HFF-Myc (cell line): ENCODE results near the gene SPG11.
A peak's percentile ranks its signal among the peaks of the same experiment; 100 is the strongest.
"Not testable (repeated sequence)": the region's sequence is repeated elsewhere in the genome, so short reads cannot be mapped to it uniquely, and the experiment has no call there.

Experiments used
- DNase-seq: peaks from one replicate; pipeline ENCODE4 v3.0.0-alpha.2; 2011; ENCODE audit warnings: low read depth; ENCODE audit errors: extremely low read depth
- H3K4me3 ChIP-seq: replicated peaks from 2 replicates; pipeline ENCODE4 v1.5.1; 2011; ENCODE audit warnings: low read depth, mild to moderate bottlenecking, control low read depth, low read length
- TF ChIP-seq, protein P1 (sequence below): IDR thresholded peaks from 2 replicates; pipeline ENCODE4 v1.5.1; 2012; ENCODE audit warnings: mild to moderate bottlenecking, low read depth, low read length, control low read depth; ENCODE audit errors: missing control alignments

The SPG11 gene

DNA sequence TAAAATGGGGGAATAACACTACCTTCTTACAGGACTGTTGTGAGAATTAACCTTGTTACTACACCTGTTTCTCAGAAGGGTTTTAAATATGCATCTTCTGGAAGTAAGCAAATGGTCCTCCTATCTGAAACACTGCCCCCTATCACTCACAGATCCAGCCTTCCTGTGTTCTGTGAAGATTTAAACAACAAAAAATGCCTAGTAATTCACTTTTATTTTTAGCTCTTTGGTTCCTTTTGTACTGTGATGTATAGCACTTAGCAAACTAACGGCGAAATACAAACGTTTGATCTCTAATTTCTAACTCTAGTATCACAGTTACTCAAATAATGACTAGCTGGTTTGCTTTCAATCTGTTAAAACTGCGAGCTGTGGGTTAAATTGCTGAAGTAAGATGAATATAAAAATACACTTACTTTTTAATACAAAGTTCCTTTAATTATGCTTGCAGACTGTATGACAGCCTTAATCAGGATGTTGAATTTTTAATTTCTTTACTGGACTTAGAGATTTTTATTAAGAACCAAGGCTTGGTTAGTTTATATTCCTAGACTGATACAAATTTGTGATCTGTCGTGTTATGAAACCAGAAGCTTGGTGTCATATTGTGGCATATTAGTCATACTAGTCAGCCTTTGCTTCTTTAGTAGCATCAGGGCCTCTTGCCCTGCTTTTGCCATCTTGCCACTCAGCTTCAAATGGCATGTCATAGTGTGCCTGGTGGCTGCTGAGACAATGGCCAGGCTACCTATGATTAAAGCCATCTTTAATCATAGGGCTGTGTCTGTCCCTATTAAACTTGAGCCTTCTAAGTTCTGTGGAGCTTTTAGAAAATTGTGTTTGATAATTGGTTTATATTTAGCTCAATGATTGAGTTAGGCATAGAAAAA, 117.3 kb downstream of the SPG11 start:
- no peak for DNase-seq
- no peak overlapping the region for H3K4me3 ChIP-seq
- TF ChIP-seq, protein P1, sequence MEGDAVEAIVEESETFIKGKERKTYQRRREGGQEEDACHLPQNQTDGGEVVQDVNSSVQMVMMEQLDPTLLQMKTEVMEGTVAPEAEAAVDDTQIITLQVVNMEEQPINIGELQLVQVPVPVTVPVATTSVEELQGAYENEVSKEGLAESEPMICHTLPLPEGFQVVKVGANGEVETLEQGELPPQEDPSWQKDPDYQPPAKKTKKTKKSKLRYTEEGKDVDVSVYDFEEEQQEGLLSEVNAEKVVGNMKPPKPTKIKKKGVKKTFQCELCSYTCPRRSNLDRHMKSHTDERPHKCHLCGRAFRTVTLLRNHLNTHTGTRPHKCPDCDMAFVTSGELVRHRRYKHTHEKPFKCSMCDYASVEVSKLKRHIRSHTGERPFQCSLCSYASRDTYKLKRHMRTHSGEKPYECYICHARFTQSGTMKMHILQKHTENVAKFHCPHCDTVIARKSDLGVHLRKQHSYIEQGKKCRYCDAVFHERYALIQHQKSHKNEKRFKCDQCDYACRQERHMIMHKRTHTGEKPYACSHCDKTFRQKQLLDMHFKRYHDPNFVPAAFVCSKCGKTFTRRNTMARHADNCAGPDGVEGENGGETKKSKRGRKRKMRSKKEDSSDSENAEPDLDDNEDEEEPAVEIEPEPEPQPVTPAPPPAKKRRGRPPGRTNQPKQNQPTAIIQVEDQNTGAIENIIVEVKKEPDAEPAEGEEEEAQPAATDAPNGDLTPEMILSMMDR: peak; percentile 40

DNA sequence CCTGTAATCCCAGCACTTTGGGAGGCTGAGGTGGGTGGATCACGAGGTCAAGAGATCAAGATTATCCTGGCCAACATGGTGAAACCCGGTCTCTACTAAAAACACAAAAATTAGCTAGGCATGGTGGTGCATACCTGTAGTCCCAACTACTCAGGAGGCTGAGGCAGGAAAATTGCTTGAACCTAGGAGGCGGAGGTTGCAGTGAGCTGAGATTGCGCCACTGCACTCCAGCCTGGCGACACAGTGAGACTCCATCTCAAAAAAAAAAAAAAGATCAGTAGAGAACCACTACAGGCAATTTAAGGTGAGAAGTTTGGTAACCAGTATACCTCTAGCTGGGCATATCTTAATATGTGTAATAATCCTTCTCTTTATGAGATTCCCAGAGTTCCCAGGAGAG, 118.7 kb downstream of the SPG11 start:
- not testable (repeated sequence) for DNase-seq, H3K4me3 ChIP-seq

DNA sequence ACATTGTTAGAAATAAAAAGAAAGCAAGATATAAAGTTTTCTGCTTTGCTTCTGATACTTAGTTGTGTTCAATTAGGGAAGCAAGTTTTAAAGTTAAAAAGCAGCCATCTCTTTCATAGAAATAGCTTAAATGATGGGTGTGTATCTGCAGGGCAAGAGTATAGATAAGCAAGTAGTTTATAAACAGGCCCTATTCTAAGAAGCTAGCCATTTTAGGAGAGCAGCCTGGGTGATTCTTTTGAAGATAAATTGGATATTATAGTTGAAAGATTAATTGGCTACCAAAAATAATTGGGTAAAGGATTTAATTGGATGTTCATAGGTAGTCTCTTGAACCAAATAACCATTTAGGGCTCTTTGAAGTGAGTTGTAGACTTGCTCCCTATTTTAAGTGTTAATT, 120.9 kb downstream of the SPG11 start:
- TF ChIP-seq, protein P1: no peak
- DNase-seq: no peak
- no peak overlapping the region for H3K4me3 ChIP-seq

DNA sequence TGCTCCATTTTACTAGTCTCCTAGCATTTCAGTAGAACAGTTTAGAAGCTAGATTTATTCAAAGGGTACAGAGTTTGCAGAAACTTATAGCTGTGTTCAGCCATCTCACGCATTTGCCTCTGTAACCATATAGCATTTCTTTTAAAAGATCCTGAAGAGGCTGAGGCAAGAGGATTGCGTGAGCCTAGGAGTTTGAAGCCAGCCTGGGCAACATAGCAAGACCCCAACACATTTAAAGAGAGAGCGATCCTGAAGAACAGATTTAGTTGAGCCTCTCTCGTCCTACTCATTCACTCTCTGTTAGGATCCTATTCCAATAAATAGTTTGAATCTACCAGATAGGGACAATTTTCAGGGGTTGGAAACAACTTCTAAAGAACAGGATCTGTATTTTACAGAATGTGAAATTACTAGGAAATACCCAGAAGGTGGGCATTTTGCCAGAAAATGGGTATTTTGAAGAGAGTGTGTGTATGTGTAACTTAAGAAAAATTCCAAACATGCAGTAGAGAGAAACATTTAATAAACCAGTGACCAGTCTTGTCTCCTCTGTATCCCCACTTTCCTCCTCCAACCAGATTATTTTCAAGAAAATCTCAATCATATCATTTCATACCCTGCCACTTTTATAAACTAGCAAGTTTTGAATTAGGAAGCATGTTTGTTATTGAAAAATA, 122.0 kb downstream of the SPG11 start:
- TF ChIP-seq, protein P1: no peak
- peak overlapping the region; percentile 0; the same call in 1 of the 2 replicates for H3K4me3 ChIP-seq
- no peak for DNase-seq

DNA sequence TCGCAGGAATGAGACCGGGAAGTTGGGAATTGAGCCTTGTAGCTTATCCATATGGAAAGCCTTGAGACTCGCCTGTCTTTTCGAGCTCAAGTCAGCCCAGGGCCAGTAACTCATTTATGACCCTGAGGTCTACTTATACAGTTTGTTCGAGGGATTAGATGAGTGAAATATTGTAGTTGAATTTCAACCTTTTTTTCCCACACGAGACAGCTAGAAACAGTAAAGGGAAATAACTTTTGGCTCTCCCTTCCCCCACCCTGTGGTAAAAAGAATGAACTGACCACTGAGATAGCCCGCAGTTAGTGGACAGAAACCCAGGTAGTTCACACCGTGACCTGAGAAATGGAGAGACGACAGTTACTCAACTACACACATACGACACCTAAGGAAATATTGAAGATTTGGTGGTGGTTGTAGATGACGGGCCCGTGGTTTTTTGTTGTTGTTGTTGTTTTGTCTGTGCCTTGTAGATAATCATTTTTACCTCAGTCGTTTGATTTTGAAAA, 125.7 kb downstream of the SPG11 start:
- peak overlapping the region; percentile 91 for H3K4me3 ChIP-seq
- no peak for DNase-seq
- TF ChIP-seq, protein P1: no peak

DNA sequence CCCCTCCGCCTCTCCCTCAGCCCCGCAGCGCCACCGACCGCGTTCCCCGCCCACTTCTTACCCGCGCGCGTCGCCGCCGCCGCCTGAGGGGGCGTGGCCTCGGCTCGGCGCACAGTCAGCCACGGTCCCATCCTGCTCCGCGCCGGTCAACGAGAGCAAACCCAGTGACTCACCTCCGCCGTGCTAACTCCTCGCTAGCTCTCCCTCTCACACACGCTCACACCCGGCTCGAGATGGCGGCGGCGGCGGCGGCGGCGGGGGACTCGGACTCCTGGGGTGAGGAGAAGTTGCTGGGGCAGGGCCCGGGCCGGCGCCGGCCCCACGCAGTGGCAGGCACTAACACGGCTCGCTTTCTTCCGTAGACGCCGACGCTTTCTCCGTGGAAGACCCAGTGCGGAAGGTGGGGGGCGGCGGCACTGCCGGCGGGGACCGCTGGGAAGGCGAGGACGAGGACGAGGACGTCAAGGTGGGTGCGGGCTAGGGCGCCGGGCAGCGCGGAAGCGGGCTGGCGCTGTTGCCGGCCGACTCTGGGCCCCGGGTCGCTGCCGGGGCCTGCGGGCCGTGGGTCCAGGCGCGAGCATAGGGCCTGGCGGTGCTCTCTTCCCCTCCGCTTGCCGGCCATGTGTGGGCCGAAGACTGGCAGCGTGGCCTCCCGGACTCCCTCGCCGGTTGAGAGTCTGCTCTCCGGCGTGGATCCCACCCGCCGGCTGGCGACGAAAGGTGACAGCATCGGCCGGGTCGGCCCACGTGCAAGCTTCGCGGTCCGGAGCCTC, 126.3 kb downstream of the SPG11 start, which contains the start of gene EIF3J:
TSS of gene EIF3J (plus strand) at position 186 of the 773 bp plus-strand sequence. CDS start at position 234, 48 bp downstream.
- peak; percentile 86 for DNase-seq
- TF ChIP-seq, protein P1: no peak
- H3K4me3 ChIP-seq: peak within 1 kb of the TSS; percentile 91
